Panc1 (cell line): Measurements from ENCODE around the gene SFSWAP. TPM values are rescaled to one million over a fixed set of nuclear protein-coding genes. Genes with fewer than 3 reads are reported as not detected.

Experiments used
- ATAC-seq: fragments of 200-7000 bp; cut with Tn5 transposase; 2 replicates; pipeline ENCODE4 v1.9.1; 2020; ENCODE audit warnings: mild to moderate bottlenecking, moderate library complexity
- BruUV-seq: library from RNA; stranded (reverse); fragments of 400-500 nt; replicated peaks from 2 replicates; lab custom pipeline; 2021; lab: Mats Ljungman, UMichigan
- CTCF ChIA-PET: fragments of 300-600 bp; sonication (Branson Sonifier 250); formaldehyde crosslinking; loops from one replicate; lab custom pipeline; 2022; ENCODE audit warnings: antibody characterized with exemption; lab: Charles Lee
- POLR2A ChIA-PET: fragments of 300-600 bp; sonication (Branson Sonifier 250); formaldehyde crosslinking; loops from one replicate; lab custom pipeline; 2022; ENCODE audit warnings: antibody characterized with exemption; lab: Charles Lee
- DNase-seq: peaks from one replicate; pipeline ENCODE4 v3.0.0-alpha.2; 2010; ENCODE audit warnings: low read depth, low spot score
- H3K27ac ChIP-seq: 2 replicates; pipeline ENCODE4 v1.5.1; 2011; ENCODE audit warnings: mild to moderate bottlenecking, low read length, inconsistent platforms
- H3K27me3 ChIP-seq: fragments of 200-500 bp; sonication (Bioruptor generic); 2 replicates; pipeline ENCODE4 v1.6.0; 2014; ENCODE audit warnings: low read length, inconsistent platforms; ENCODE audit not compliant: control insufficient read depth, insufficient read depth
- H3K36me3 ChIP-seq: fragments of 200-500 bp; sonication (Bioruptor generic); 2 replicates; pipeline ENCODE4 v1.5.1; 2014; ENCODE audit warnings: inconsistent platforms, mild to moderate bottlenecking, low read length, moderate library complexity; ENCODE audit not compliant: control insufficient read depth, insufficient read depth
- H3K4me1 ChIP-seq: 2 replicates; pipeline ENCODE4 v1.5.1; 2011; ENCODE audit warnings: inconsistent platforms, mild to moderate bottlenecking, low read length, moderate library complexity; ENCODE audit not compliant: control insufficient read depth, insufficient read depth
- H3K4me3 ChIP-seq, 2 experiments: 2 replicates each; pipeline ENCODE4 v1.5.1; 2011 to 2012; ENCODE audit warnings: low read depth in 2 of 2, low read length in 2 of 2, mild to moderate bottlenecking in 2 of 2, inconsistent platforms in 1 of 2, moderate library complexity in 1 of 2
- H3K9me3 ChIP-seq: fragments of 200-500 bp; sonication (Bioruptor generic); 2 replicates; pipeline ENCODE4 v1.5.1; 2014; ENCODE audit warnings: low read depth, mild to moderate bottlenecking, inconsistent platforms, low read length, moderate library complexity; ENCODE audit not compliant: control insufficient read depth, insufficient read depth
- CTCF ChIP-seq: fragments of 450-650 bp; IDR thresholded peaks from 2 replicates; pipeline ENCODE4 v1.5.1; 2017; ENCODE audit warnings: mild to moderate bottlenecking
- POLR2AphosphoS5 ChIP-seq: IDR thresholded peaks from 2 replicates; pipeline ENCODE4 v1.6.1; 2012; ENCODE audit warnings: mild to moderate bottlenecking, low read depth, low read length, moderate library complexity
- REST ChIP-seq, 2 experiments: IDR thresholded peaks; 2 replicates each; pipeline ENCODE4 v1.6.1; 2011 to 2012; ENCODE audit warnings: low read depth in 2 of 2, control low read depth in 1 of 2, low read length in 1 of 2, mild to moderate bottlenecking in 1 of 2, moderate library complexity in 1 of 2; ENCODE audit not compliant: insufficient read depth in 1 of 2
- SIN3A ChIP-seq: IDR thresholded peaks from 2 replicates; pipeline ENCODE4 v1.6.1; 2012; ENCODE audit warnings: low read depth, mild to moderate bottlenecking, low read length, moderate library complexity, borderline replicate concordance; ENCODE audit not compliant: insufficient read depth
- TCF7L2 ChIP-seq: IDR thresholded peaks from 2 replicates; pipeline ENCODE4 v1.6.1; 2011; ENCODE audit warnings: mild to moderate bottlenecking, low read depth, low read length, inconsistent platforms
- in situ Hi-C: cut with HindIII; loops from 2 replicates; pipeline ENCODE4 v1.10.0; 2016; ENCODE audit warnings: low sequenced_read_pairs, low pct_unique_long_range_greater_than_20kb
- intact Hi-C: fragments of 100-400 bp; cut with micrococcal nuclease; formaldehyde crosslinking; loops from one replicate; pipeline ENCODE4 v1.10.0; 2022; ENCODE audit not compliant: unreplicated experiment
- total RNA-seq: library from RNA; stranded (reverse); gene quantifications from one replicate; pipeline ENCODE4 v1.2.1, GENCODE V29; 2021; ENCODE audit not compliant: unreplicated experiment

The SFSWAP gene
- total RNA-seq, 1 experiment from 2014 or later, result 41.6 TPM

- ChIA-PET POLR2A (no interaction called here), CTCF (no interaction called here)
- H3K27me3 ChIP-seq, result peaks cover 11% of the 10 kb centered on the region
- DNase-seq (no peak), ATAC-seq (no peak)
- no peaks in the 10 kb centered on the region for H3K9me3 ChIP-seq
- TF ChIP-seq POLR2AphosphoS5 (no peak), TCF7L2 (no peak), CTCF (no peak), SIN3A (no peak), REST (IDR thresholded peaks at IDR 0.05; ENCODE audit: insufficient read depth in 1 of 2, low read depth in 2 of 2, low read length in 1 of 2) (no peak)
- no peaks in the 10 kb centered on the region for H3K36me3 ChIP-seq
- in situ Hi-C loops, result no loop called here
- no peaks in the 10 kb centered on the region for H3K4me1 ChIP-seq
- BruUV-seq, result no TSS peak
- no peak overlapping the region for H3K27ac ChIP-seq
- H3K4me3 ChIP-seq, result no peak overlapping the region
- intact Hi-C loops, result no loop called here
Observed at GRCh38 chr12:131671871-131672270, 39.0 kb upstream of the SFSWAP start.

GRCh38 chr12:131672311-131672940, 38.5 kb upstream of the SFSWAP start:
- ATAC-seq (no peak), DNase-seq (no peak)
- Histone ChIP-seq H3K4me1 (no peaks in the 10 kb centered on the region), H3K36me3 (no peaks in the 10 kb centered on the region), H3K27ac (no peak overlapping the region), H3K27me3 (peaks cover 11% of the 10 kb centered on the region), H3K9me3 (no peaks in the 10 kb centered on the region), H3K4me3 (no peak overlapping the region)
- in situ Hi-C loops, result no loop called here
- intact Hi-C loops, result no loop called here
- ChIA-PET CTCF (no interaction called here), POLR2A (no interaction called here)
- BruUV-seq, result no TSS peak
- no peak for TF ChIP-seq REST (IDR thresholded peaks at IDR 0.05; ENCODE audit: insufficient read depth in 1 of 2, low read depth in 2 of 2, low read length in 1 of 2)
- TF ChIP-seq POLR2AphosphoS5, result no peak
- TF ChIP-seq TCF7L2, result no peak
- no peak for TF ChIP-seq CTCF
- no peak for TF ChIP-seq SIN3A
